ENCODE results near the gene IGF2R. TPM values are rescaled to one million over a fixed set of nuclear protein-coding genes. Genes with fewer than 3 reads are reported as not detected.

The IGF2R gene
- polyA plus RNA-seq, 1 donor (not counting 4 experiments of a cell fraction or from before 2014, with no cell fraction given): 40.9 TPM

DNA sequence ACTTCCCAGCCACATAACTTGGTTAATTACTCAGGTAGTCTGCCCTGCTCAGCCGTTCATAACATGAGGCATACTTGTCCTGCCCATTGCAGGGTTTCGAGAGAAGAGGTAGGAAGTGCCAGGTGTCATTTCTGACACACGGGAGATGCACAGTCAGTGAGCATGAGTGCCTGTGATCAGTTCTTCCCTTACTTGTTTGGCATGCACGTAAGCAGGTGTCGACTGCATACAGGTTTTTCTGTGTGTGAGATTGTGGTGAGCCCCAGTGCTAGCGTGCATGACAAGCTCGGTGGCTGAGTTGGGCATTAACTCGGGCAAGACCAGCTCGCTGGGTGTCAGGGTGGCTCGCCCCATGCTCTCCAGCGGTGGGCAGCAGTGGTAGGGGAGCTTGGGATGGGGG, 101.5 kb downstream of the IGF2R start:
- no peak for TF ChIP-seq EZH2 (IDR thresholded peaks at IDR 0.05; ENCODE audit: low read length)
- TF ChIP-seq, protein P1, sequence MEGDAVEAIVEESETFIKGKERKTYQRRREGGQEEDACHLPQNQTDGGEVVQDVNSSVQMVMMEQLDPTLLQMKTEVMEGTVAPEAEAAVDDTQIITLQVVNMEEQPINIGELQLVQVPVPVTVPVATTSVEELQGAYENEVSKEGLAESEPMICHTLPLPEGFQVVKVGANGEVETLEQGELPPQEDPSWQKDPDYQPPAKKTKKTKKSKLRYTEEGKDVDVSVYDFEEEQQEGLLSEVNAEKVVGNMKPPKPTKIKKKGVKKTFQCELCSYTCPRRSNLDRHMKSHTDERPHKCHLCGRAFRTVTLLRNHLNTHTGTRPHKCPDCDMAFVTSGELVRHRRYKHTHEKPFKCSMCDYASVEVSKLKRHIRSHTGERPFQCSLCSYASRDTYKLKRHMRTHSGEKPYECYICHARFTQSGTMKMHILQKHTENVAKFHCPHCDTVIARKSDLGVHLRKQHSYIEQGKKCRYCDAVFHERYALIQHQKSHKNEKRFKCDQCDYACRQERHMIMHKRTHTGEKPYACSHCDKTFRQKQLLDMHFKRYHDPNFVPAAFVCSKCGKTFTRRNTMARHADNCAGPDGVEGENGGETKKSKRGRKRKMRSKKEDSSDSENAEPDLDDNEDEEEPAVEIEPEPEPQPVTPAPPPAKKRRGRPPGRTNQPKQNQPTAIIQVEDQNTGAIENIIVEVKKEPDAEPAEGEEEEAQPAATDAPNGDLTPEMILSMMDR (optimal IDR thresholded peaks at IDR 0.05 in 1 of 3, IDR thresholded peaks at IDR 0.05 in 1 of 3, conservative IDR thresholded peaks at IDR 0.05 in 1 of 3; ENCODE audit: extremely low read depth in 1 of 3, insufficient read depth in 2 of 3, low read length in 3 of 3): no peak
- Histone ChIP-seq H3K27me3 (ENCODE audit: control insufficient read depth, extremely low read depth, insufficient read depth, low read length) (no peaks in the 10 kb centered on the region), H3K4me2 (ENCODE audit: control insufficient read depth, extremely low read depth, insufficient read depth, low read depth, low read length) (no peak overlapping the region), H3K4me1 (ENCODE audit: control insufficient read depth, extremely low read depth, insufficient read depth, low read length) (no peaks in the 10 kb centered on the region), H2AFZ (ENCODE audit: control insufficient read depth, low read length) (no peak overlapping the region), H3K36me3 (ENCODE audit: control insufficient read depth in 2 of 2, extremely low read depth in 1 of 2, insufficient read depth in 2 of 2, low read length in 2 of 2) (peaks cover 48 to 51% of the 10 kb centered on the region in 2 experiments), H4K20me1 (ENCODE audit: control insufficient read depth, extremely low read depth, insufficient read depth, low read length) (peaks cover 4% of the 10 kb centered on the region), H3K4me3 (ENCODE audit: control insufficient read depth in 2 of 3, extremely low read depth in 1 of 3, insufficient read depth in 2 of 3, low read depth in 1 of 3, low read length in 3 of 3) (no peak overlapping the region), H3K9me3 (ENCODE audit: control insufficient read depth, low read depth, low read length) (no peaks in the 10 kb centered on the region), H3K79me2 (ENCODE audit: control insufficient read depth, insufficient read depth, low read length) (no peaks in the 10 kb centered on the region), H3K27ac (ENCODE audit: control insufficient read depth, insufficient read depth, low read length) (no peak overlapping the region), H3K9me1 (ENCODE audit: control insufficient read depth, extremely low read depth, insufficient read depth, low read length) (no peaks in the 10 kb centered on the region), H3K9ac (ENCODE audit: control insufficient read depth, extremely low read depth, insufficient read depth, low read length) (no peak overlapping the region)
- FAIRE-seq (no peak), DNase-seq (ENCODE audit: low read depth, low spot score) (no peak)
- dilution Hi-C loops (cut with MboI; ENCODE audit: extremely low pct_ligation_motif_present, low sequenced_read_pairs): no loop called here

DNA sequence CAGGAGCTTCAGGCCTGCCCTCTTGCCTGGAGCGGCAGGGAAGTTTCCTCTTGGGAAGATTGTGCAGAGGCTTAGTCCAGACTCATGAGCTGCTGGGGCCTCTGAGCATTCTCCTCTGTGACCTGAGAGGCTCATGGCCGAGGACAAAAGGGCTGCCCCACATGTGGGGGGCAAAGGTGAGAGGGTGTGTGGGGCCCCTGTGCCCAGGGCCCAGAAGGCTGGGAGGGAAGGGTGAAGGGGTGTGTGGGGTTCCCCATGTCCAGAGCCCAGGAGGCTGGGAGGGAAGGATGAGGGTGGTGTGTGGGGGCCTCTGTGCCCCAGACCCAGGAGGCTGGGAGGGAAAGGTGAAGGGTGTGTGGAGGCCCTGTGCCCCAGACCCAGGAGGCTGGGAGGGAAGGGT, 101.9 kb downstream of the IGF2R start:
- Histone ChIP-seq H4K20me1 (ENCODE audit: control insufficient read depth, extremely low read depth, insufficient read depth, low read length) (peaks cover 4% of the 10 kb centered on the region), H3K9me3 (ENCODE audit: control insufficient read depth, low read depth, low read length) (no peaks in the 10 kb centered on the region), H3K27me3 (ENCODE audit: control insufficient read depth, extremely low read depth, insufficient read depth, low read length) (no peaks in the 10 kb centered on the region), H3K4me1 (ENCODE audit: control insufficient read depth, extremely low read depth, insufficient read depth, low read length) (no peaks in the 10 kb centered on the region), H2AFZ (ENCODE audit: control insufficient read depth, low read length) (no peak overlapping the region), H3K9ac (ENCODE audit: control insufficient read depth, extremely low read depth, insufficient read depth, low read length) (no peak overlapping the region), H3K27ac (ENCODE audit: control insufficient read depth, insufficient read depth, low read length) (no peak overlapping the region), H3K4me3 (ENCODE audit: control insufficient read depth in 2 of 3, extremely low read depth in 1 of 3, insufficient read depth in 2 of 3, low read depth in 1 of 3, low read length in 3 of 3) (no peak overlapping the region), H3K79me2 (ENCODE audit: control insufficient read depth, insufficient read depth, low read length) (no peaks in the 10 kb centered on the region), H3K4me2 (ENCODE audit: control insufficient read depth, extremely low read depth, insufficient read depth, low read depth, low read length) (no peak overlapping the region), H3K9me1 (ENCODE audit: control insufficient read depth, extremely low read depth, insufficient read depth, low read length) (no peaks in the 10 kb centered on the region), H3K36me3 (ENCODE audit: control insufficient read depth in 2 of 2, extremely low read depth in 1 of 2, insufficient read depth in 2 of 2, low read length in 2 of 2) (peaks cover 48 to 51% of the 10 kb centered on the region in 2 experiments)
- dilution Hi-C loops (cut with MboI; ENCODE audit: extremely low pct_ligation_motif_present, low sequenced_read_pairs): no loop called here
- TF ChIP-seq EZH2 (IDR thresholded peaks at IDR 0.05; ENCODE audit: low read length): no peak
- TF ChIP-seq, protein P1 (optimal IDR thresholded peaks at IDR 0.05 in 1 of 3, IDR thresholded peaks at IDR 0.05 in 1 of 3, conservative IDR thresholded peaks at IDR 0.05 in 1 of 3; ENCODE audit: extremely low read depth in 1 of 3, insufficient read depth in 2 of 3, low read length in 3 of 3): no peak
- DNase-seq (ENCODE audit: low read depth, low spot score) (no peak), FAIRE-seq (no peak)

Measured in keratinocyte (primary cell).